HEK293 (cell line): ENCODE measurements around the gene RUFY4.

Source experiments
- CTCF ChIA-PET: fragments of 350-600 bp; formaldehyde crosslinking; extraction: SDS; loops from one replicate; lab custom pipeline; 2021; ENCODE audit warnings: antibody characterized with exemption; lab: Yijun Ruan, JAX
- POLR2A ChIA-PET: fragments of 300-600 bp; formaldehyde crosslinking; extraction: SDS; loops from one replicate; lab custom pipeline; 2020; ENCODE audit warnings: antibody characterized with exemption, inconsistent platforms; lab: Yijun Ruan, JAX
- H3K27ac ChIP-seq: fragments of 200-500 bp; sonication (Bioruptor generic); 2 replicates; pipeline ENCODE4 v1.5.1; 2014; ENCODE audit warnings: low read depth, low read length, control low read depth, inconsistent platforms; ENCODE audit errors: extremely low read depth
- H3K36me3 ChIP-seq, 2 experiments: fragments of 200-500 bp in 1 of 2; sonication (Bioruptor generic) in 1 of 2; 1 replicate in 1 of 2; 2 replicates in 1 of 2; pipeline ENCODE4 v1.5.1; 2014 to 2017; ENCODE audit warnings: inconsistent platforms in 2 of 2, low read length in 2 of 2; ENCODE audit not compliant: control insufficient read depth in 2 of 2, insufficient read depth in 1 of 2
- H3K4me1 ChIP-seq: fragments of 200-500 bp; sonication (Bioruptor generic); 2 replicates; pipeline ENCODE4 v1.5.1; 2014; ENCODE audit warnings: mild to moderate bottlenecking, low read length, inconsistent platforms; ENCODE audit not compliant: control insufficient read depth, insufficient read depth
- H3K4me3 ChIP-seq: 2 replicates; pipeline ENCODE4 v1.5.1; 2011; ENCODE audit warnings: low read depth, mild to moderate bottlenecking, control low read depth, low read length, moderate library complexity
- H3K9me3 ChIP-seq: fragments of 200-500 bp; sonication (Bioruptor generic); 2 replicates; pipeline ENCODE4 v1.5.1; 2014; ENCODE audit warnings: low read depth, low read length, inconsistent platforms; ENCODE audit not compliant: control insufficient read depth, insufficient read depth
- HOXC10 ChIP-seq: sonication (generic); formaldehyde crosslinking; IDR thresholded peaks from 2 replicates; pipeline ENCODE4 v1.8.1; 2023; ENCODE audit warnings: mild to moderate bottlenecking, missing genetic modification reagents
- HOXD13 ChIP-seq: sonication (generic); formaldehyde crosslinking; IDR thresholded peaks from 2 replicates; pipeline ENCODE4 v1.8.0; 2022; ENCODE audit warnings: missing genetic modification reagents, borderline replicate concordance
- MEIS1 ChIP-seq: sonication (generic); formaldehyde crosslinking; IDR thresholded peaks from 2 replicates; pipeline ENCODE4 v1.8.1; 2022; ENCODE audit warnings: missing genetic modification reagents, mild to moderate bottlenecking, borderline replicate concordance
- ZBTB21 ChIP-seq: fragments of 450-650 bp; formaldehyde crosslinking; IDR thresholded peaks from 2 replicates; pipeline ENCODE4 v1.5.1; 2017; ENCODE audit warnings: missing biosample characterization, missing genetic modification characterization
- ZNF146 ChIP-seq: fragments of 450-650 bp; formaldehyde crosslinking; IDR thresholded peaks from 2 replicates; pipeline ENCODE4 v1.5.1; 2016; ENCODE audit warnings: missing biosample characterization, missing genetic modification characterization
- ZNF2 ChIP-seq: fragments of 450-650 bp; formaldehyde crosslinking; IDR thresholded peaks from 2 replicates; pipeline ENCODE4 v1.5.1; 2016; ENCODE audit warnings: missing biosample characterization, missing genetic modification characterization
- ZNF239 ChIP-seq: fragments of 450-650 bp; formaldehyde crosslinking; IDR thresholded peaks from 2 replicates; pipeline ENCODE4 v1.5.1; 2016; ENCODE audit warnings: missing biosample characterization, missing genetic modification characterization
- ZNF292 ChIP-seq: fragments of 450-650 bp; formaldehyde crosslinking; IDR thresholded peaks from 2 replicates; pipeline ENCODE4 v1.5.1; 2016; ENCODE audit warnings: low read depth, missing biosample characterization, missing genetic modification characterization, borderline replicate concordance
- ZNF324 ChIP-seq: fragments of 450-650 bp; formaldehyde crosslinking; IDR thresholded peaks from 2 replicates; pipeline ENCODE4 v1.5.1; 2016; ENCODE audit warnings: missing biosample characterization, missing genetic modification characterization
- ZNF335 ChIP-seq: fragments of 450-650 bp; formaldehyde crosslinking; conservative IDR thresholded peaks from 2 replicates; pipeline ENCODE4 v1.5.1; 2016; ENCODE audit warnings: missing biosample characterization, missing genetic modification characterization
- ZNF555 ChIP-seq: fragments of 450-650 bp; formaldehyde crosslinking; conservative IDR thresholded peaks from 2 replicates; pipeline ENCODE4 v1.5.1; 2017; ENCODE audit warnings: missing biosample characterization, mild to moderate bottlenecking, missing genetic modification characterization, inconsistent platforms
- ZNF658 ChIP-seq: fragments of 450-650 bp; formaldehyde crosslinking; IDR thresholded peaks from 2 replicates; pipeline ENCODE4; 2016; ENCODE audit warnings: missing biosample characterization, missing genetic modification characterization
- ZNF776 ChIP-seq: fragments of 450-650 bp; formaldehyde crosslinking; IDR thresholded peaks from 2 replicates; pipeline ENCODE4 v1.5.0; 2017; ENCODE audit warnings: missing biosample characterization, missing genetic modification characterization, borderline replicate concordance
- ZSCAN16 ChIP-seq: fragments of 450-650 bp; formaldehyde crosslinking; IDR thresholded peaks from 2 replicates; pipeline ENCODE4 v1.5.1; 2016; ENCODE audit warnings: missing biosample characterization, missing genetic modification characterization
- TF ChIP-seq, protein P1 (sequence below): fragments of 450-650 bp; formaldehyde crosslinking; conservative IDR thresholded peaks from 2 replicates; pipeline ENCODE4 v1.5.1; 2016; ENCODE audit warnings: low read depth, missing biosample characterization, missing genetic modification characterization
- TF ChIP-seq, protein P2 (sequence below): fragments of 450-650 bp; formaldehyde crosslinking; IDR thresholded peaks from 2 replicates; pipeline ENCODE4 v1.5.1; 2016; ENCODE audit warnings: missing biosample characterization, missing genetic modification characterization
- TF ChIP-seq, protein P3 (sequence below): sonication (generic); formaldehyde crosslinking; IDR thresholded peaks from 2 replicates; pipeline ENCODE4 v1.8.1; 2022; ENCODE audit warnings: mild to moderate bottlenecking, moderate library complexity, missing genetic modification reagents
- TF ChIP-seq, protein P4 (sequence below): fragments of 450-650 bp; formaldehyde crosslinking; IDR thresholded peaks from 2 replicates; pipeline ENCODE4 v1.5.1; 2017; ENCODE audit warnings: missing biosample characterization, missing genetic modification characterization
- TF ChIP-seq, protein P5 (sequence below): fragments of 450-650 bp; formaldehyde crosslinking; IDR thresholded peaks from 2 replicates; pipeline ENCODE4 v1.5.0; 2017; ENCODE audit warnings: missing biosample characterization, missing genetic modification characterization, borderline replicate concordance

RUFY4 gene

DNA sequence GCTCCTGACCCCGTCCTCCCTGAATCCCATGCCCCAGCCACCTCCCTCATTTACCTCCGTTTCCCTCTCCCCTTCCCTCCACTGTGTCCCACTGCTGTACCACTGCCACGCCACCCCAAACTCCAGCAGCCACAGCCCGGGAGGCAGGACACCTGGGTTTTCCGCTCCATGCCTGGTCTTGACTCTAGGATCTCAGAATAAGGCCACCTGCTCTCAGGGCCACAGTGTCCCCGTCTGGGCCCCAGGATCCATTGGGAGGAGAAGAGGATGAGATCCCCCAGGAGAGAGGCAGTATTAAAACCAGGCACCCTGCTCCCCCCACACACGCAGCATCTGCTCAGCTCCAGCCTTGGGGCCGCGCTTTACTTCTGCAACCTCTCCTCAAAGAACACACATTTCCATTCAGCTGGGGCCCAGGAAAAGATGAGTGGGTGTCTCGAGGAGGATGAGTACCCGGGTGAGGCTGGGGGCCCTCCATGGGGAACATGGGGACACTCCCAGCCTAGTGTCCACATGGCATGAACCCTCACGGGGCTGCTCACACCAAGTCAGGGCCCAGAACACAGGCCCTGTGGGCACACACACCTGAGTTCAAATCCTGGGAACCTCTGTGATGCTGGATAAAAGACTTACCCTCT lies 33.5 kb upstream of the RUFY4 start:
- CTCF ChIA-PET, result interaction anchor here (0.7 to 2.9 kb wide), 10 partner anchors 7 to 250 kb away, joined by 3 to 25 read pairs (median 4); no protein-coding TSS in a partner anchor
- Histone ChIP-seq H3K4me3 (no peak overlapping the region), H3K9me3 (no peaks in the 10 kb centered on the region), H3K36me3 (no peaks in the 10 kb centered on the region), H3K27ac (no peak overlapping the region), H3K4me1 (no peaks in the 10 kb centered on the region)
- POLR2A ChIA-PET, result no interaction called here
- TF ChIP-seq ZNF335 (tag by site-specific recombination) (no peak), HOXC10 (CRISPR knock-in tag) (no peak), ZNF555 (no peak), ZNF292 (tag by site-specific recombination) (no peak), ZNF239 (tag by site-specific recombination) (no peak), ZNF658 (tag by site-specific recombination) (no peak), ZSCAN16 (tag by site-specific recombination) (no peak), HOXD13 (CRISPR knock-in tag) (no peak), MEIS1 (no peak), ZNF146 (tag by site-specific recombination) (no peak), ZNF2 (no peak), ZNF776 (no peak), ZBTB21 (tag by site-specific recombination) (no peak), ZNF324 (tag by site-specific recombination) (no peak)
- TF ChIP-seq, protein P1, sequence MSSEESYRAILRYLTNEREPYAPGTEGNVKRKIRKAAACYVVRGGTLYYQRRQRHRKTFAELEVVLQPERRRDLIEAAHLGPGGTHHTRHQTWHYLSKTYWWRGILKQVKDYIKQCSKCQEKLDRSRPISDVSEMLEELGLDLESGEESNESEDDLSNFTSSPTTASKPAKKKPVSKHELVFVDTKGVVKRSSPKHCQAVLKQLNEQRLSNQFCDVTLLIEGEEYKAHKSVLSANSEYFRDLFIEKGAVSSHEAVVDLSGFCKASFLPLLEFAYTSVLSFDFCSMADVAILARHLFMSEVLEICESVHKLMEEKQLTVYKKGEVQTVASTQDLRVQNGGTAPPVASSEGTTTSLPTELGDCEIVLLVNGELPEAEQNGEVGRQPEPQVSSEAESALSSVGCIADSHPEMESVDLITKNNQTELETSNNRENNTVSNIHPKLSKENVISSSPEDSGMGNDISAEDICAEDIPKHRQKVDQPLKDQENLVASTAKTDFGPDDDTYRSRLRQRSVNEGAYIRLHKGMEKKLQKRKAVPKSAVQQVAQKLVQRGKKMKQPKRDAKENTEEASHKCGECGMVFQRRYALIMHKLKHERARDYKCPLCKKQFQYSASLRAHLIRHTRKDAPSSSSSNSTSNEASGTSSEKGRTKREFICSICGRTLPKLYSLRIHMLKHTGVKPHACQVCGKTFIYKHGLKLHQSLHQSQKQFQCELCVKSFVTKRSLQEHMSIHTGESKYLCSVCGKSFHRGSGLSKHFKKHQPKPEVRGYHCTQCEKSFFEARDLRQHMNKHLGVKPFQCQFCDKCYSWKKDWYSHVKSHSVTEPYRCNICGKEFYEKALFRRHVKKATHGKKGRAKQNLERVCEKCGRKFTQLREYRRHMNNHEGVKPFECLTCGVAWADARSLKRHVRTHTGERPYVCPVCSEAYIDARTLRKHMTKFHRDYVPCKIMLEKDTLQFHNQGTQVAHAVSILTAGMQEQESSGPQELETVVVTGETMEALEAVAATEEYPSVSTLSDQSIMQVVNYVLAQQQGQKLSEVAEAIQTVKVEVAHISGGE (tag by site-specific recombination), result no peak
- TF ChIP-seq, protein P2, sequence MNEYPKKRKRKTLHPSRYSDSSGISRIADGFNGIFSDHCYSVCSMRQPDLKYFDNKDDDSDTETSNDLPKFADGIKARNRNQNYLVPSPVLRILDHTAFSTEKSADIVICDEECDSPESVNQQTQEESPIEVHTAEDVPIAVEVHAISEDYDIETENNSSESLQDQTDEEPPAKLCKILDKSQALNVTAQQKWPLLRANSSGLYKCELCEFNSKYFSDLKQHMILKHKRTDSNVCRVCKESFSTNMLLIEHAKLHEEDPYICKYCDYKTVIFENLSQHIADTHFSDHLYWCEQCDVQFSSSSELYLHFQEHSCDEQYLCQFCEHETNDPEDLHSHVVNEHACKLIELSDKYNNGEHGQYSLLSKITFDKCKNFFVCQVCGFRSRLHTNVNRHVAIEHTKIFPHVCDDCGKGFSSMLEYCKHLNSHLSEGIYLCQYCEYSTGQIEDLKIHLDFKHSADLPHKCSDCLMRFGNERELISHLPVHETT (tag by site-specific recombination), result no peak
- TF ChIP-seq, protein P3, sequence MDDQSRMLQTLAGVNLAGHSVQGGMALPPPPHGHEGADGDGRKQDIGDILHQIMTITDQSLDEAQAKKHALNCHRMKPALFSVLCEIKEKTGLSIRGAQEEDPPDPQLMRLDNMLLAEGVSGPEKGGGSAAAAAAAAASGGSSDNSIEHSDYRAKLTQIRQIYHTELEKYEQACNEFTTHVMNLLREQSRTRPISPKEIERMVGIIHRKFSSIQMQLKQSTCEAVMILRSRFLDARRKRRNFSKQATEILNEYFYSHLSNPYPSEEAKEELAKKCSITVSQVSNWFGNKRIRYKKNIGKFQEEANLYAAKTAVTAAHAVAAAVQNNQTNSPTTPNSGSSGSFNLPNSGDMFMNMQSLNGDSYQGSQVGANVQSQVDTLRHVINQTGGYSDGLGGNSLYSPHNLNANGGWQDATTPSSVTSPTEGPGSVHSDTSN, result no peak
- TF ChIP-seq, protein P4, sequence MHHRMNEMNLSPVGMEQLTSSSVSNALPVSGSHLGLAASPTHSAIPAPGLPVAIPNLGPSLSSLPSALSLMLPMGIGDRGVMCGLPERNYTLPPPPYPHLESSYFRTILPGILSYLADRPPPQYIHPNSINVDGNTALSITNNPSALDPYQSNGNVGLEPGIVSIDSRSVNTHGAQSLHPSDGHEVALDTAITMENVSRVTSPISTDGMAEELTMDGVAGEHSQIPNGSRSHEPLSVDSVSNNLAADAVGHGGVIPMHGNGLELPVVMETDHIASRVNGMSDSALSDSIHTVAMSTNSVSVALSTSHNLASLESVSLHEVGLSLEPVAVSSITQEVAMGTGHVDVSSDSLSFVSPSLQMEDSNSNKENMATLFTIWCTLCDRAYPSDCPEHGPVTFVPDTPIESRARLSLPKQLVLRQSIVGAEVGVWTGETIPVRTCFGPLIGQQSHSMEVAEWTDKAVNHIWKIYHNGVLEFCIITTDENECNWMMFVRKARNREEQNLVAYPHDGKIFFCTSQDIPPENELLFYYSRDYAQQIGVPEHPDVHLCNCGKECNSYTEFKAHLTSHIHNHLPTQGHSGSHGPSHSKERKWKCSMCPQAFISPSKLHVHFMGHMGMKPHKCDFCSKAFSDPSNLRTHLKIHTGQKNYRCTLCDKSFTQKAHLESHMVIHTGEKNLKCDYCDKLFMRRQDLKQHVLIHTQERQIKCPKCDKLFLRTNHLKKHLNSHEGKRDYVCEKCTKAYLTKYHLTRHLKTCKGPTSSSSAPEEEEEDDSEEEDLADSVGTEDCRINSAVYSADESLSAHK (tag by site-specific recombination), result no peak
- TF ChIP-seq, protein P5, sequence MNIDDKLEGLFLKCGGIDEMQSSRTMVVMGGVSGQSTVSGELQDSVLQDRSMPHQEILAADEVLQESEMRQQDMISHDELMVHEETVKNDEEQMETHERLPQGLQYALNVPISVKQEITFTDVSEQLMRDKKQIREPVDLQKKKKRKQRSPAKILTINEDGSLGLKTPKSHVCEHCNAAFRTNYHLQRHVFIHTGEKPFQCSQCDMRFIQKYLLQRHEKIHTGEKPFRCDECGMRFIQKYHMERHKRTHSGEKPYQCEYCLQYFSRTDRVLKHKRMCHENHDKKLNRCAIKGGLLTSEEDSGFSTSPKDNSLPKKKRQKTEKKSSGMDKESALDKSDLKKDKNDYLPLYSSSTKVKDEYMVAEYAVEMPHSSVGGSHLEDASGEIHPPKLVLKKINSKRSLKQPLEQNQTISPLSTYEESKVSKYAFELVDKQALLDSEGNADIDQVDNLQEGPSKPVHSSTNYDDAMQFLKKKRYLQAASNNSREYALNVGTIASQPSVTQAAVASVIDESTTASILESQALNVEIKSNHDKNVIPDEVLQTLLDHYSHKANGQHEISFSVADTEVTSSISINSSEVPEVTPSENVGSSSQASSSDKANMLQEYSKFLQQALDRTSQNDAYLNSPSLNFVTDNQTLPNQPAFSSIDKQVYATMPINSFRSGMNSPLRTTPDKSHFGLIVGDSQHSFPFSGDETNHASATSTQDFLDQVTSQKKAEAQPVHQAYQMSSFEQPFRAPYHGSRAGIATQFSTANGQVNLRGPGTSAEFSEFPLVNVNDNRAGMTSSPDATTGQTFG (tag by site-specific recombination), result no peak
